Measurements from ENCODE around the gene GALNT14. TPM values are rescaled to one million over a fixed set of nuclear protein-coding genes. Genes with fewer than 3 reads are reported as not detected.

The GALNT14 gene
- total and polyA plus RNA-seq, 2 donors (not counting 1 experiment from before 2014, with no cell fraction given) = 3.1 to 6.2 TPM

DNA sequence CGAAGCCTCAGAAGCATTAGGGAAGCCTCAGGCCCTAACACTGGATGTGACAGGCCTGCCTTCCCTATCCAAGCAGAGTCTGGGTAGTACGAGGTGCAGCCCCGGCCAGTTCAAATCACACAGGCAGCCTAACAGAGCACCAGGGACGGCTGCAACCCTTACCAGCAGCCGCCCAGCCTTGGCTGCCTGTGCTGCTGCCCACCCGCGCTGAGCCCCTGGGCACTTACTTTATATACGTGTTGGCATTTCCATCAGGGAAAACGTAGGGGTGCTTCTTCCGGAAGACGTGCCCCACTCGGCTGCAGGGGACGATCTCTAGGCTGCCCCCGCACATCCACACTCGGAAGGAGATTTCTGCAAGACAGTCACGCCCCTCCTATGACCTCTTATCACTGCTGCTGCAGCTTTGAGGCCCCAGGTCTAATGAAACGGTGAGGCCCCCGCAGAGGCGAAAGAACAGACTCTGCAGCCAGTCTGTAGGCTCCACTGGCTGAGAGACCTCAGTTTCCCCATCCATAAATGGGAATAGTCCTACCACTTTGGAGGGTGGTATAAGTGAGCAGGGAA, 206.3 kb downstream of the GALNT14 start:
- Histone ChIP-seq H4K20me1 (ENCODE audit: control insufficient read depth, insufficient read depth, low read length, poor library complexity, severe bottlenecking) (no peaks in the 10 kb centered on the region), H3K4me3 (ENCODE audit: control extremely low read depth in 1 of 5, extremely low read depth in 1 of 5, insufficient read depth in 1 of 5, low read depth in 2 of 5, low read length in 4 of 5) (no peak overlapping the region), H3K9ac (ENCODE audit: low read length) (no peak overlapping the region), H3K4me2 (replicated peaks; ENCODE audit: low read depth, low read length, poor library complexity, severe bottlenecking) (no peak overlapping the region), H3K27ac (ENCODE audit: low read length in 2 of 2) (no peak overlapping the region), H3K36me3 (replicated peaks in 1 of 2; ENCODE audit: control extremely low read depth in 1 of 2, control insufficient read depth in 1 of 2, extremely low read depth in 1 of 2, insufficient read depth in 2 of 2, low read length in 1 of 2) (no peaks in the 10 kb centered on the region), H3K4me1 (ENCODE audit: control insufficient read depth in 2 of 2, insufficient read depth in 2 of 2, low read length in 2 of 2) (no peaks in the 10 kb centered on the region), H3K79me2 (ENCODE audit: control insufficient read depth, insufficient read depth, low read length) (no peaks in the 10 kb centered on the region), H2AFZ (ENCODE audit: insufficient read depth, low read depth, low read length, poor library complexity, severe bottlenecking) (no peak overlapping the region), H3K27me3 (replicated peaks in 1 of 4; ENCODE audit: control extremely low read depth in 1 of 4, control insufficient read depth in 3 of 4, insufficient read depth in 4 of 4, low read length in 3 of 4) (no peaks in the 10 kb centered on the region), H3K9me3 (ENCODE audit: control extremely low read depth in 1 of 3, control insufficient read depth in 2 of 3, insufficient read depth in 1 of 3, low read length in 2 of 3) (peaks cover 0 to 4% (median 0%) of the 10 kb centered on the region in 3 donors)
- Mint-ChIP-seq H3K27ac (no peak overlapping the region), H3K27me3 (no peaks in the 10 kb centered on the region), H3K4me1 (no peaks in the 10 kb centered on the region), H3K4me3 (no peak overlapping the region), H3K9me3 (ENCODE audit: insufficient read depth) (no peaks in the 10 kb centered on the region)
- ChIA-PET POLR2A (no interaction called here), CTCF (no interaction called here)
- TF ChIP-seq, protein P1, sequence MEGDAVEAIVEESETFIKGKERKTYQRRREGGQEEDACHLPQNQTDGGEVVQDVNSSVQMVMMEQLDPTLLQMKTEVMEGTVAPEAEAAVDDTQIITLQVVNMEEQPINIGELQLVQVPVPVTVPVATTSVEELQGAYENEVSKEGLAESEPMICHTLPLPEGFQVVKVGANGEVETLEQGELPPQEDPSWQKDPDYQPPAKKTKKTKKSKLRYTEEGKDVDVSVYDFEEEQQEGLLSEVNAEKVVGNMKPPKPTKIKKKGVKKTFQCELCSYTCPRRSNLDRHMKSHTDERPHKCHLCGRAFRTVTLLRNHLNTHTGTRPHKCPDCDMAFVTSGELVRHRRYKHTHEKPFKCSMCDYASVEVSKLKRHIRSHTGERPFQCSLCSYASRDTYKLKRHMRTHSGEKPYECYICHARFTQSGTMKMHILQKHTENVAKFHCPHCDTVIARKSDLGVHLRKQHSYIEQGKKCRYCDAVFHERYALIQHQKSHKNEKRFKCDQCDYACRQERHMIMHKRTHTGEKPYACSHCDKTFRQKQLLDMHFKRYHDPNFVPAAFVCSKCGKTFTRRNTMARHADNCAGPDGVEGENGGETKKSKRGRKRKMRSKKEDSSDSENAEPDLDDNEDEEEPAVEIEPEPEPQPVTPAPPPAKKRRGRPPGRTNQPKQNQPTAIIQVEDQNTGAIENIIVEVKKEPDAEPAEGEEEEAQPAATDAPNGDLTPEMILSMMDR (IDR thresholded peaks at IDR 0.05) = no peak
- no peak for TF ChIP-seq EZH2 (IDR thresholded peaks at IDR 0.05; ENCODE audit: borderline replicate concordance, insufficient read depth, low read depth, low read length, poor library complexity, severe bottlenecking)
- intact Hi-C loops (cut with micrococcal nuclease) = no loop called here
- no peak for DNase-seq
- ATAC-seq (ENCODE audit: low read depth) = no peak
- WGBS (ENCODE audit: insufficient coverage) = 97% methylated on average over 16 of the region's 19 CpGs

DNA sequence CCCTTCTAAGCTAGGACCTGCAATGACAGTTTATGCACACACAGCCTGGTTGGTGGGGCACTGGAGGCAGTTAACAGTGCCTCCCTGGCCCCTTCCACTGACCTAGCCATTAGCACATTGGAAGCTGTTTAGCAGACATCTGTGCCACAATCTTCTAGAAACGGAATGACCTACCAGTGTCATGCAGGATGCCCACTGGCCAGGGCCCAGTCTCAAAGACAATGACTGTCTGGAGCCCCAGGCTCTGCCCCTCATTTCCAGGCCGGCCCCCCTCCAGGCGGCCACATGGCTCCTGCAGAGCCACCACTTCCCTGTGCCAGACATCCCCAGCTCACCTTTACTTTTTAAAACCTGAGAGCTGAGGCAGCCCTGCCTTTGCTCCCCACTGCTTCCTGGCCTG, 207.5 kb downstream of the GALNT14 start:
- Mint-ChIP-seq H3K9me3 (ENCODE audit: insufficient read depth) (no peaks in the 10 kb centered on the region), H3K4me1 (no peaks in the 10 kb centered on the region), H3K27me3 (no peaks in the 10 kb centered on the region), H3K27ac (no peak overlapping the region), H3K4me3 (no peak overlapping the region)
- intact Hi-C loops (cut with micrococcal nuclease) = no loop called here
- Histone ChIP-seq H2AFZ (ENCODE audit: insufficient read depth, low read depth, low read length, poor library complexity, severe bottlenecking) (no peak overlapping the region), H3K27me3 (replicated peaks in 1 of 4; ENCODE audit: control extremely low read depth in 1 of 4, control insufficient read depth in 3 of 4, insufficient read depth in 4 of 4, low read length in 3 of 4) (no peaks in the 10 kb centered on the region), H3K9me3 (ENCODE audit: control extremely low read depth in 1 of 3, control insufficient read depth in 2 of 3, insufficient read depth in 1 of 3, low read length in 2 of 3) (peaks cover 0 to 4% (median 0%) of the 10 kb centered on the region in 3 donors), H4K20me1 (ENCODE audit: control insufficient read depth, insufficient read depth, low read length, poor library complexity, severe bottlenecking) (no peaks in the 10 kb centered on the region), H3K79me2 (ENCODE audit: control insufficient read depth, insufficient read depth, low read length) (no peaks in the 10 kb centered on the region), H3K36me3 (replicated peaks in 1 of 2; ENCODE audit: control extremely low read depth in 1 of 2, control insufficient read depth in 1 of 2, extremely low read depth in 1 of 2, insufficient read depth in 2 of 2, low read length in 1 of 2) (no peaks in the 10 kb centered on the region), H3K27ac (ENCODE audit: low read length in 2 of 2) (no peak overlapping the region), H3K4me3 (ENCODE audit: control extremely low read depth in 1 of 5, extremely low read depth in 1 of 5, insufficient read depth in 1 of 5, low read depth in 2 of 5, low read length in 4 of 5) (no peak overlapping the region), H3K4me2 (replicated peaks; ENCODE audit: low read depth, low read length, poor library complexity, severe bottlenecking) (no peak overlapping the region), H3K4me1 (ENCODE audit: control insufficient read depth in 2 of 2, insufficient read depth in 2 of 2, low read length in 2 of 2) (no peaks in the 10 kb centered on the region), H3K9ac (ENCODE audit: low read length) (no peak overlapping the region)
- 95% methylated on average over 3 of the region's 3 CpGs for WGBS (ENCODE audit: insufficient coverage)
- ChIA-PET POLR2A (no interaction called here), CTCF (no interaction called here)
- ATAC-seq (ENCODE audit: low read depth) = no peak
- no peak for DNase-seq
- TF ChIP-seq, protein P1 (IDR thresholded peaks at IDR 0.05) = no peak
- TF ChIP-seq EZH2 (IDR thresholded peaks at IDR 0.05; ENCODE audit: borderline replicate concordance, insufficient read depth, low read depth, low read length, poor library complexity, severe bottlenecking) = no peak

Measured in B cell (primary cell).